Fibroblast of lung (primary cell): ENCODE data around the gene NDUFS3. TPM values are rescaled to one million over a fixed set of nuclear protein-coding genes. Genes with fewer than 3 reads are reported as not detected.

Experiments
- DNase-seq, 2 donors: peaks; one replicate each; pipeline versions ENCODE4 v3.0.0 to v3.0.0-alpha.2; 2010; ENCODE audit warnings: low read depth in 2 of 2
- H2AFZ ChIP-seq: 2 replicates; pipeline ENCODE4 v1.5.1; 2012; ENCODE audit warnings: low read length, control low read depth, inconsistent platforms
- H3K27ac ChIP-seq: 2 replicates; pipeline ENCODE4 v1.5.1; 2011; ENCODE audit warnings: low read length, control low read depth; ENCODE audit not compliant: insufficient read depth
- H3K27me3 ChIP-seq: 2 replicates; pipeline ENCODE4 v1.5.1; 2011; ENCODE audit warnings: mild to moderate bottlenecking, low read length; ENCODE audit not compliant: control insufficient read depth, insufficient read depth
- H3K36me3 ChIP-seq: 2 replicates; pipeline ENCODE4 v1.5.1; 2011; ENCODE audit warnings: low read length; ENCODE audit not compliant: control insufficient read depth, insufficient read depth
- H3K4me1 ChIP-seq: 2 replicates; pipeline ENCODE4 v1.5.1; 2011; ENCODE audit warnings: low read length; ENCODE audit not compliant: control insufficient read depth, insufficient read depth; ENCODE audit errors: extremely low read depth
- H3K4me2 ChIP-seq: 2 replicates; pipeline ENCODE4 v1.5.1; 2011; ENCODE audit warnings: low read length, control low read depth; ENCODE audit not compliant: insufficient read depth; ENCODE audit errors: extremely low read depth
- H3K4me3 ChIP-seq, 4 experiments: fragments of 200-600 bp in 1 of 4; sonication (generic) in 1 of 4; replicated peaks in 1 of 4; 2 replicates each; pipeline ENCODE4 v1.5.1; 2011 to 2016; ENCODE audit warnings: low read length in 4 of 4, low read depth in 3 of 4, mild to moderate bottlenecking in 3 of 4, control low read depth in 2 of 4, inconsistent platforms in 1 of 4, mixed read lengths in 1 of 4; ENCODE audit not compliant: insufficient read depth in 1 of 4; ENCODE audit errors: control extremely low read depth in 1 of 4
- H3K79me2 ChIP-seq: 2 replicates; pipeline ENCODE4 v1.5.1; 2012; ENCODE audit warnings: mild to moderate bottlenecking, low read length, inconsistent platforms; ENCODE audit not compliant: control insufficient read depth, insufficient read depth
- H3K9ac ChIP-seq: 2 replicates; pipeline ENCODE4 v1.5.1; 2011; ENCODE audit warnings: mild to moderate bottlenecking, low read length, control low read depth; ENCODE audit not compliant: insufficient read depth
- H3K9me3 ChIP-seq: 2 replicates; pipeline ENCODE4 v1.5.1; 2012; ENCODE audit warnings: low read depth, low read length; ENCODE audit not compliant: control insufficient read depth, insufficient read depth
- H4K20me1 ChIP-seq: 2 replicates; pipeline ENCODE4 v1.5.1; 2011; ENCODE audit warnings: low read length; ENCODE audit not compliant: control insufficient read depth, insufficient read depth; ENCODE audit errors: extremely low read depth
- EZH2 ChIP-seq: IDR thresholded peaks from 2 replicates; pipeline ENCODE4 v1.5.1; 2012; ENCODE audit warnings: low read length, control low read depth, mild to moderate bottlenecking; ENCODE audit errors: missing control alignments
- polyA plus RNA-seq, 2 donors: library from polyadenylated mRNA; depleted of rRNA in 1 of 2; stranded (reverse) in 1 of 2; unstranded in 1 of 2; fragments of >200 nt; gene quantifications; 2 replicates each; pipeline ENCODE4 v1.2.1, GENCODE V29; 2011 to 2012; ENCODE audit warnings: missing spikeins in 1 of 2
- total RNA-seq: library from RNA; depleted of rRNA; stranded (reverse); fragments of >200 nt; gene quantifications from 2 replicates; pipeline ENCODE4 v1.2.1, GENCODE V29; 2014
- TF ChIP-seq, protein P1 (sequence below), 2 donors: IDR thresholded peaks in 1 of 2; conservative IDR thresholded peaks in 1 of 2; 1 replicate in 1 of 2; 2 replicates in 1 of 2; pipeline ENCODE4 v1.5.1; 2011 to 2012; ENCODE audit warnings: low read length in 2 of 2, control low read depth in 1 of 2, inconsistent platforms in 1 of 2, low read depth in 1 of 2, mild to moderate bottlenecking in 1 of 2

Gene NDUFS3
- total and polyA plus RNA-seq, 2 donors (not counting 1 experiment from before 2014, with no cell fraction given), result 76.5 to 113 TPM

GRCh38 chr11:47599902-47600301 is 21.0 kb downstream of the NDUFS3 start:
- Histone ChIP-seq H3K9ac (no peak overlapping the region), H3K9me3 (no peaks in the 10 kb centered on the region), H3K79me2 (no peaks in the 10 kb centered on the region), H3K27me3 (peaks cover 4% of the 10 kb centered on the region), H3K4me3 (no peak overlapping the region), H3K27ac (no peak overlapping the region), H3K4me1 (no peaks in the 10 kb centered on the region), H4K20me1 (no peaks in the 10 kb centered on the region), H3K36me3 (no peaks in the 10 kb centered on the region), H3K4me2 (no peak overlapping the region), H2AFZ (no peak overlapping the region)
- DNase-seq, result no peak
- no peak for TF ChIP-seq EZH2
- TF ChIP-seq, protein P1, sequence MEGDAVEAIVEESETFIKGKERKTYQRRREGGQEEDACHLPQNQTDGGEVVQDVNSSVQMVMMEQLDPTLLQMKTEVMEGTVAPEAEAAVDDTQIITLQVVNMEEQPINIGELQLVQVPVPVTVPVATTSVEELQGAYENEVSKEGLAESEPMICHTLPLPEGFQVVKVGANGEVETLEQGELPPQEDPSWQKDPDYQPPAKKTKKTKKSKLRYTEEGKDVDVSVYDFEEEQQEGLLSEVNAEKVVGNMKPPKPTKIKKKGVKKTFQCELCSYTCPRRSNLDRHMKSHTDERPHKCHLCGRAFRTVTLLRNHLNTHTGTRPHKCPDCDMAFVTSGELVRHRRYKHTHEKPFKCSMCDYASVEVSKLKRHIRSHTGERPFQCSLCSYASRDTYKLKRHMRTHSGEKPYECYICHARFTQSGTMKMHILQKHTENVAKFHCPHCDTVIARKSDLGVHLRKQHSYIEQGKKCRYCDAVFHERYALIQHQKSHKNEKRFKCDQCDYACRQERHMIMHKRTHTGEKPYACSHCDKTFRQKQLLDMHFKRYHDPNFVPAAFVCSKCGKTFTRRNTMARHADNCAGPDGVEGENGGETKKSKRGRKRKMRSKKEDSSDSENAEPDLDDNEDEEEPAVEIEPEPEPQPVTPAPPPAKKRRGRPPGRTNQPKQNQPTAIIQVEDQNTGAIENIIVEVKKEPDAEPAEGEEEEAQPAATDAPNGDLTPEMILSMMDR (conservative IDR thresholded peaks at IDR 0.05 in 1 of 2, IDR thresholded peaks at IDR 0.05 in 1 of 2; ENCODE audit: low read depth in 1 of 2, low read length in 2 of 2), result no peak

- Histone ChIP-seq H3K4me1 (peaks cover 13% of the 10 kb centered on the region), H3K36me3 (no peaks in the 10 kb centered on the region), H2AFZ (no peak overlapping the region), H4K20me1 (no peaks in the 10 kb centered on the region), H3K27ac (no peak overlapping the region), H3K4me3 (no peak overlapping the region), H3K79me2 (no peaks in the 10 kb centered on the region), H3K9ac (no peak overlapping the region), H3K27me3 (no peaks in the 10 kb centered on the region), H3K9me3 (no peaks in the 10 kb centered on the region), H3K4me2 (no peak overlapping the region)
- peak in 1 of 2 donors; percentile 62 for DNase-seq
- TF ChIP-seq, protein P1 (conservative IDR thresholded peaks at IDR 0.05 in 1 of 2, IDR thresholded peaks at IDR 0.05 in 1 of 2; ENCODE audit: low read depth in 1 of 2, low read length in 2 of 2), result no peak
- no peak for TF ChIP-seq EZH2
These were observed 24.4 kb downstream of the NDUFS3 start for GRCh38 chr11:47603295-47603694.

GRCh38 chr11:47605921-47606320 is 27.0 kb downstream of the NDUFS3 start:
- no peak overlapping the region for H3K4me2 ChIP-seq
- peaks cover 13% of the 10 kb centered on the region for H3K4me1 ChIP-seq
- H3K9me3 ChIP-seq, result no peaks in the 10 kb centered on the region
- TF ChIP-seq, protein P1 (conservative IDR thresholded peaks at IDR 0.05 in 1 of 2, IDR thresholded peaks at IDR 0.05 in 1 of 2; ENCODE audit: low read depth in 1 of 2, low read length in 2 of 2), result no peak
- no peak for TF ChIP-seq EZH2
- no peak overlapping the region for H3K9ac ChIP-seq
- no peaks in the 10 kb centered on the region for H4K20me1 ChIP-seq
- no peak overlapping the region for H3K4me3 ChIP-seq
- H2AFZ ChIP-seq, result no peak overlapping the region
- no peaks in the 10 kb centered on the region for H3K79me2 ChIP-seq
- no peak for DNase-seq
- H3K27ac ChIP-seq, result no peak overlapping the region
- no peaks in the 10 kb centered on the region for H3K27me3 ChIP-seq
- H3K36me3 ChIP-seq, result no peaks in the 10 kb centered on the region
